HG02798 (cell line): Measurements from ENCODE around the gene CNOT6L.
A peak's percentile ranks its signal among the peaks of the same experiment; 100 is the strongest.

Experiments used
- ATAC-seq: cut with Tn5 transposase; IDR thresholded peaks from one replicate; pipeline ENCODE4 v1.9.1; 2021; ENCODE audit warnings: mild to moderate bottlenecking; ENCODE audit not compliant: unreplicated experiment, poor library complexity

CNOT6L gene

DNA sequence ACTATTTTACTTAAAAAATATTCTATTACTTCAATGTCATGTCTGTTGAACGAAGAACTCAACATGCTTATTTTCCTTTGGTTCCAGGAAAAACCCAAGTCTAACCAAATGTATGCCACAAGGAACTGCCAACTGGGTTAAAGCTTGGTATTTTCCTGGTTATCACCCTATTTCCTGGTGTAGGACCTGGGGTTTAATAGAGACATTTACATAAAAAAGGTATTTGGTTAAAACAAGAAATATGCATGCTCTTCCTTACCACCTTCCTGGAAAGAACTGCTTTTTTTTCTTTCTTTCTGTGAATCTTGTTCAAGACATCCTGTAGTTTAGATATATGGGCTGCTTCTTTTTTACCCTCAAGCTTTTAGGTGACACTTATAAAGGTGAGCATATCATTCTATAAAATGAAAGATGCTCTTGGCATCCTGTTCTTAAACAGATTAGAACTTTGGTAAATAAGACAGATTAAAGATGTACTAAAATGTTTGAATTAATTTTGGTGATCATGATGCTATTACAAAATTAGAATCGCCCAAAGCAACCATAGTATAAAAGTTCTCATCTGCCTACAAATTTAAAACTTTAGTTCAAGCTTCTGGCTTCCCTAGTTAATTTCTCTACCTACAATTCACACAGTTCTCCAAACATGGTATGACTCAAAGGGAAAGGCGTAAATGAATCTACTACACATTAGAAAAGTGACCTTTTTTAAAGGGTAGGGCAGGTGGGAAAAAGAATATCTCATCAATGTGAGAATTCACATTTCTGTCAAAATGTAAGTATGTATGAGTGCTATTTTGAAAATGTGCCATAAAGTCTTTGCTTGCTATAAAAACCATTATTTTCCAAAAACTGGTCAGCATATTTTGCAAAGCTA is 103.5 kb downstream of the CNOT6L start:
- no peak for ATAC-seq

DNA sequence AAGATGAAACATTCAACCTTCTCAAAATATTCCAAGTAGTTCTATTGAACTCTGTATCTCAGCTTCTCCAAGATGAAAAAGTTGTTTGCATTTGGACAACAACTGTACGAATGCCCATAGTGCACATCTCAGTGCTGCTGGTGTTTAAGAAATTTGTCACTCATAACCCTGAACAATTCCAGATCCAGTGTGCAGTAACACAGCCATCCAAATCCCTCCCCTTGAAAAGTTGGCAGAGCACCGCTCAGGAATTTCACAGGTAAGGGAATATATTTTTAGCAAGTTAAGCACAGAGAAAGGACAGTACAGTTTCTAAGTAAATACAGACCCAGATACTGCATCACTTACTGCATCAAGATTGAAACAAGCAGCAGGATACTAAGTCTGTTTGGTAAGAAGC is 104.7 kb downstream of the CNOT6L start:
- ATAC-seq: no peak

DNA sequence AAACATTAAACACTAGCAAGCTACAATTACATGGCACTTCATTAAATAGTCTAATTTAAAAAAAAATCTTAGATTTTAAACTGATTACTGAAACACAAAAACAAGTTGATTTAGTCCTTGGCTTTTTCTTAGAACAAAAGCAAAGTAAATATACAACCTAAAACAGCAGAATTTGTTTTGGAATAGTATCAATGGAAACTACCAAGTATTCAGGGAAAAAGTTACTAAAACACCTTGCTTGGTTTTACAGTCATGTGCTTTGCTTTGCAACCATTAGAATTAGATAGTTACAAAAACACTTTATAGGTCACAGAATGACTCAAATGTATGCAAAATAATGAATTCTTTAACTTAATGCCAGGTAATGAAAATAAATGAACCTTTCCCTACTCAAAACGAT is 105.3 kb downstream of the CNOT6L start:
- ATAC-seq: no peak

DNA sequence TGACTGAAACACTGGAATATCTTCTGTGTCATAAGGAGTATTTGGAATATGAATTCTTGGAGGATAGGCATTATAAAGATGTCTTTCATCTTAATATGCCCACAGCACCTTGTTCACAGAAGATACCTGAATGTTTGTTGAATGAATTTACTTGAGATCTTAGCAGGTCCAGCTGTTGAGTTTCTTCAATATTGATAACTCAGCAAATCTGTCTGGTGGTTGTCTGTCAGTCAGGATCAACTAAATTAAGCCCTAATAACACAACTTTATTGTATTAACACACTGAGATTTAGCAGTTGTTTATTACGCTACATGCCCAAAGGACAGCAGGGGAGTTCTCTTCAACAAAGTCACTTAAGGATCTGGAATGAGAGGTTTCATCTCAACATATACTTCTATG is 106.5 kb downstream of the CNOT6L start:
- no peak for ATAC-seq

DNA sequence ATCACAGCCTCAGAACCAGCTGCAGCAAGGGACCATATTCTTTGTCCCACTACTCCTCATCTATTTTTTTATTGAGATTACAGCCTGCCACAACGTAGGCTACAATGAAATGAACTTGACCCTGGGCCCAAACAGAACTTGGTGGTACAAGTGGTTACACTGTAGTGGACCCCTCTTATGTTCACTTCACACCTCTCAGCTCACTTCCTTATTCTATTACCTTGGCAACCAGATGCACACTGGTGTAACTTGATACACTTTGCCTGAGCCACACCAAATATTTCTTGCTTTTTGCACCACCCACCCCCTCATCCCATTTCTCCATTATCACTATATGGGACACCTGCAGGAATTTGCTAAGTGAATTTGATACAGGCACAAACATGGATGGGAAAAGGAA is 107.7 kb downstream of the CNOT6L start:
- ATAC-seq: peak; percentile 40

DNA sequence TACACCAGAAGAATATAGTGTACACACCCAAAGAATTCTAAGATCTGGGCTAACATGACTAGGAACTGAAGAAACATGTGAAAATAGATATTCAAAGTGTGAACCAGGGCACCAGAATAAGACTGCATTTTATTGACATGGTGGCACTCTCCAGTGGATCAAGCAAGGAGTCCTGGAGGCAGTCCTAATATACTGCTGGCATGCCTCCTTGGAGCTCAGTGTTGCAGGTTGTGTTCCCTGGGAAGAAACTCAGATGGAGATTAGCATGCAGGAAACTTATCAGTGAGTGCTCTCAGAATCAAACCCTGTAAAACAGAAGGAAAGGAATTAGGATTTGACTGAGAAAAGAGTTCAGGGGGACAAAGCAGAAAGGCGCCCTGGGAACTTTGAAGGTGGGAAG is 108.5 kb downstream of the CNOT6L start:
- ATAC-seq: no peak

DNA sequence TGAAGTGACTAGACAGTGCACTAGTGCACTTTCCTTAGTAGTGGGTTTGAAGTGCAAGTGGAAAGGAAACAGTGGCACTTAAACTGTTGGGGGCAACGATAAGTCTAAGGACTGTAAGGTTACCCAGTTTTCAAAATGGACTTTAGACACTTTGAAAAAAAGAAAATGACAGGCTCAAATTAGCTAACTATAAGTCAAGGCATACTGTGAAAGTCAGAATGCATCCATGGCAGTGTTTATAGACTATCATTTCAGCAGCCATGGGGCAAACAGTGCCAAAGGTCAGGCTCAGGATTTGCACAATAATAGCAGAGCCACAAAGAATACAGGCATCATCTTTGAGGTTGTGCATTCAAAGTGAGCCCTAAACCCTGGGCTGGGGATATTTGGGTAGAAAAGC is 109.1 kb downstream of the CNOT6L start:
- ATAC-seq: no peak

DNA sequence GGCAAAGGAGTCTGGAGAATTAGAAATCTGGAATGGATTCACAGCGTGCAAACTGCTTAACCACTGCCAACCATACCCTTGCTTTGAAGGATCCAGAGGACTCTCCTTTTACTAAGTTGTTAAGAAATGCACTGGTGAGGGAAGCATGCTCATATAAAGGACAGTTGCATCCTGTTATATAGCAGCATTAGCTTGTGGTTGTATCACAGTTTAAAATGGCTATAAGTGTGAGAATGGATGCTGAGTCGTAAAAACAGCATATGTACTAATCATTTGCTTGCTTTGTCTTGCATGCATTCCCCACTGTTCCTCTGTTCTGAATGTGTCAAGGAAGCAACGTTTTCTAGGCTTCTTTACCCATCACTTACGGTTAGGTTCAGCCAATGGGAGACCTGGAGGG is 112.5 kb downstream of the CNOT6L start:
- no peak for ATAC-seq

DNA sequence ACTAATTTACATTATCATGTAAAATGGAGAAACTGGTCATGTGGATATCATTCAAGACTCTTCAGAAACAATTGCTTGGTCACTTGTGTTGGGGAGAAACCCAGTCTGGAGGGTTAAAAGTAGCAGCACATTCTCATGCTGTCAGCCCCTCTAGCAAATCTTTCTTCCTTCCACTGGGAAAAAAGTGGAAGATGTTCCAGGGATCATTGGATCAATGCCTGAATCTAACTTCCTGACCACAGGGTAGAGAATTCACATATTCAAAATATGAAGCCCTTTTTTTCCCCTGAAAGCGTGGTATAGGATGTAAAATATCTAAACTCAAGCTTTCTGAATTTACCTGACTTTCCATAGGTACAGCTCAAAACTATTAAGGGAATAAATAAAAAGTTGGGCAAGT is 115.5 kb downstream of the CNOT6L start:
- no peak for ATAC-seq

DNA sequence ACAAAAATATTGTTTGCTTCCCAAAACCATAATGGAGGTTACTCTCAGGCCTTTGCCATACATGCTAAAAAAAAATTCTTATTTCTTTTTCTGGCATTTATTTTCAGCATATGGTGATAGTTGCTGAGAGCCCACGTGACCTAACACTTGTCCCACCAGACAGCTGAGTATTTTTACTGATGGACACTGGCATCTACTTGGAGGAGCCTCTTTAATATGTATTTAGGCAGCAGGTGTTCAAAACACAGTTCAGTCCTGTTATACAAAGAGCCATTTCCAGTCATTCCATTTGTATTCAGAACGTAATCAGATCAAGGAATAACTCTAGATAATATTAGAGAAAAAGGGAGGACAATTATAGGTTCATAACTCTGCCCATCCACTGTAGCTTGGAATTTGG is 118.0 kb downstream of the CNOT6L start:
- no peak for ATAC-seq

DNA sequence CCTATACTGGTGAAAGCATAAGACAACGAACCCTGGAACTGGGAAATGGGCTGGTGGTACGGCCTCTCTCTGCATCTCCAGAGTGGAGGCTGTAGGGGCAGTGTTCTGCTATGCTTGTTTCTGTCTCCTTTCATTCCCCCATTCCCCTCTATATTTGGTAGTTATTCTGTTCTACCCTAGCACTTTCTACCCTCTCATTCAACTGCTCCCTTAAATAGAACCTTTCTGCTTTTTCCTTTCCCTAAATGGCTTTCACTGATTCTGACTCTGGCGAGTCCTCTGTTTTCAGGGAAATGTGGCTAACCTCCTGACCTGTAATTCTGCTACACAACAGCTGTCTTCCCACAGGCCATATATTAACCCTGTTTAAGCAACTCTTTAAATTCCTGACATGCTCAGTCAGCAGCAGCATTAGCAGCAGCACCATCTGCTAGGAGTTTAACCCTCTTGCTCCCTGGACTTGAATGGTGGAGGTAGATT is 119.4 kb downstream of the CNOT6L start:
- no peak for ATAC-seq

DNA sequence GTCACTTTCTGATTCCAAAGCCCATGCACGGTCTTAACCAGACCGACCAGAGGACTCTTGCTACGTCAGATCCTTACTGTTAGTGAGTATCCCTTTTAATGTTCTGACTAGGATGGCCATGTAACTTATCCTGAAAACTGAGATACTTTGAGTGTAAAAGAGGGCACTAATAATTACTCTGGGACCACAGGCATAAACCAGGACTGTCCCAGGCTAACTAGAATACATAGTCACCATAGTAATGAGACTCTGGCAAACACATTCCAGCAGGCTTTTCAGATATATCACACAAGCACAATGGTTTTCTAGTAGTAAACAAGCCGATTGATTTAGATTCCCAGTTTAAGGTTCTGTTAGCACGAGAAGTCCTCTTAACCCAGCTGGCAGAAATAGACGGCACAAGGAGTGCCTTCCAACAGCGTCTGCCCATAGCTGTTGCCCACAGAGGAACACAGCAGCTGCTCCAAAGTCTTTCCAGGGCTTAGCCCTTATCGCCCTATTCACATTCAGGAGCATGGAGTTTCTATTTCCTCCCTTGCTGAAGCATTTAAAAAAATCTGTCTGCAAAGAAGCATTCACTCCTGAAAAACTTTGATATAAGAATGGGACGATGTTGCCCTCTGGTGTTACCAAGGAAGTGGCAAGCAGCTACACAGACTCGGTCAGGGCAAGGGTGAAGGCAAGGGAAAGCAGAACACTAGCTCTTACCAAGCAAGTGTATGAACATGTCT is 121.1 kb downstream of the CNOT6L start:
- no peak for ATAC-seq

DNA sequence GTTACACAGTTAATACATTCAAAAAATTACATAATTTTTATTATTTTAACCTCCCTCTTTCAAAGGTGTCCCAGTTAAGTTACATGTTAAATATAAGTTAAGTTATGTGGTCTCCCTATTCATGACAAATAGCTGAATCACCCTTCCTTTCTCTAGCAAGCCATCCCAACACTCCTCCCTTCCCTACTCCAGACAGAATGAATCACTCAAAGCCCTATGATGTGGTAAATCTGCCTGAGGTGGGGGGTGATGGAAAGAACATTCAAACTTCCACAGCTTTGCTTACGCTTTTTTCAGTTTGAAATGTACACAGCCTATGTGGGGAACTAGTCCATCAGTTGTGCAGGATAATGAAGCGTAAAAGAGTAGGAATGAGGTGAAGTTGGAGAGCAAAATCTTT is 123.4 kb downstream of the CNOT6L start:
- no peak for ATAC-seq

DNA sequence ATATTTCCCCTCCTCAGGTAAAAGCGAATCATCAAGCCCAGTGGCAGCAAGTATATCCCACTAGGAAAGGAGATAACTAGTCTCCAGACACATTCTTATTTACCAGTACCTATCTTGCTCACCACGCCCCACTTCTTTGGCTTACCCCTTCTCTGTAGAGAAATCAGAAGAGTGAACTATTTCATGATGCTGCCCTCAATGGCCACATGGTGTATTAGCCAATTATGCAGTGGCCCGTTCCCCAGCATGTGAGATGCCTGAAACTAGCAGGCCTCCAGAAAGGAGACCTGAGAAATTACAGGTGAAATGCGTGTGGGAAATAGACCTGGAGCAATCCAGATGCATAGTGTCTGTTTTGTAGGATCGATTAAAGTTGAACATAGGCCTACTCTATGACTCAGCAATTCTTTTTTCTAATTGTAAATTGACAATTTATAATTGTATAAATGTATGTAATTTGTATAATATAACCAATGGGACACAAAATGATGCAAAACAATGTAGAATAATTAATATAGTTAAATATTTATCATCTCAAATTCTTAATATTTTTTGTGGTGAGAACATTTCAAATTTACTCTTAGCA is 126.2 kb downstream of the CNOT6L start:
- no peak for ATAC-seq

DNA sequence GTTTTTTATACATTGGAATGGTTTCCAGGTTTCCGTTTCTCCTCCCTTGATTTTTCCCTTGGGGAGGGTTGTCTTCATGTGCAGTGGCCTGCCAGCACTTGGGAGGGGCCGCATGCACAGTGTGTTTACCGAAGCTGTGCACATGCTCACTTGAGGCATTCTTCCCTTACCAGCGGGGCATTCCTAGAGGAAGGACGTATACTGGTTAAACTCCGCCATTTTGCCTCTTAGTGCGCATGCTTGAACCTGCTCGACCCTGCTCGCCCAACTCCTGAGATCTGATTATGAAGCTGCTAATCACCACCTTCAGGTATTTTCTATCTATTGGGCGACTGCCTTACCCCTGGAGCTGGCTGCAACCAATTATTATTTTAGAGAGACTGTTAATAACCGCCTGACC is 137.4 kb downstream of the CNOT6L start:
- no peak for ATAC-seq

DNA sequence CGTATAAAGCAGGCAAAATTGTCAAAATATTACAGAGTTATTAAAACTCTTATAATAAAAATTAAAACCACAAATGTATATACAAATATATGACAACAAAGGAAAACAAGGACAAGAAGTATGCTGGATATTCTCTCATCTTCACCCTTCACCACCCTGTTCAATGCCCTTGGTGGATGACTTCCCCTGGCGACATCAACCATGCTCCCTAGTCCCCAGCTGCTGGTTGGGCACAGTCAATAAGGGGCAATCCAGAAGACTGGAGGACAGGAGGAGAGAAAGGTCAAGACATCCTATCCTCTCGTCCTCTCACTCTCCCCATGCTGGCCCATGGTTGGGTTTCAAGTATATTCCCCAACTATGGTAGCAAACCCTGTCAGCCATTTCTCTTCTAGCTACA is 142.3 kb downstream of the CNOT6L start:
- no peak for ATAC-seq

DNA sequence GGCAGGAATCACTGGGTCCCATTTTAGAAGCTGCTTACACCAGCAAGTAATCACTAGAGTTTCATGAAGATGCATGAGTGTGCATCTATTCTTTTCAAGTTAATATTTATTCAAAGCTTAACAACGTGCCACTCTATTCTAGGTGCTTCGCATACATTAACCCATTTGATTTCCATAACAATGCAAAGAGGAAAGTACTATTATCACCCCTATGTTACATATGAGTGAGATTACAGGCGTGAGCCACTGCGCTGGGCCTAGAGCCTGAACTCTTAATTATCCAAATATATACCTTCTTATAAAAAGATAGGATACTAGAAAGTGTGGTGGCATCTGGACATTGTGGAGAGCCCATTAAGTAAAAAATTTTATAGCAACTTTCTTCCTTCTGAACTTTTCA is 148.1 kb downstream of the CNOT6L start:
- no peak for ATAC-seq

DNA sequence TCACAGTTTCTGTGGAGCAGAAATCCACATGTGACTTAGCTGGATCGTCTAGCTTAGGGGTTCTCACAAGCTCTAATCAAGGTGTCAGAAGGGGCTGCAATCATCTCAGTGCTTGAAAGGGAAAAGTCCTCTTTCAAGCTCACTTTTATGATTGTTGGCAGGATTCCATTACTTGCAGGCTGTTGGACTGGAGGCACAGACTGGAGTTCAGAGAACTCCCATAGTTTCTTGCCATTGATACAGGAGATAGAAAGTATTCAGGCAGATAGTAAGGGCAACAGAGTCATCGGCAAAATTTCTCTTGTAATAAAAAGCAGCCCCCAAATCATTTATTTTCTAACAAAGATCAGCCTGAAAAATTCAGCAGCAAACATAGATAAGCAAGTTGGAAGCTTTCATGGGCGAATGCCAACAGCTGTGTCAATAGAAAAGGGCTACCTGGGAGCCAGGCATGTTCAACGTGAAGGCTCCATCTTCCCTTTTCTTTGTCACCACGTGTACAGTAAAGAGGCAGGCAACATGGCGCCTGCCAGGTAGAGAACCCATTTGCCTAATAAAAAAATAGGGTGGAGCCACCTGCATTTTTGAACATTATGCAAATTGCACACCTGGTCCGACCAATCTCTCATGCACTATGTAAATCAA is 149.1 kb downstream of the CNOT6L start:
- no peak for ATAC-seq

DNA sequence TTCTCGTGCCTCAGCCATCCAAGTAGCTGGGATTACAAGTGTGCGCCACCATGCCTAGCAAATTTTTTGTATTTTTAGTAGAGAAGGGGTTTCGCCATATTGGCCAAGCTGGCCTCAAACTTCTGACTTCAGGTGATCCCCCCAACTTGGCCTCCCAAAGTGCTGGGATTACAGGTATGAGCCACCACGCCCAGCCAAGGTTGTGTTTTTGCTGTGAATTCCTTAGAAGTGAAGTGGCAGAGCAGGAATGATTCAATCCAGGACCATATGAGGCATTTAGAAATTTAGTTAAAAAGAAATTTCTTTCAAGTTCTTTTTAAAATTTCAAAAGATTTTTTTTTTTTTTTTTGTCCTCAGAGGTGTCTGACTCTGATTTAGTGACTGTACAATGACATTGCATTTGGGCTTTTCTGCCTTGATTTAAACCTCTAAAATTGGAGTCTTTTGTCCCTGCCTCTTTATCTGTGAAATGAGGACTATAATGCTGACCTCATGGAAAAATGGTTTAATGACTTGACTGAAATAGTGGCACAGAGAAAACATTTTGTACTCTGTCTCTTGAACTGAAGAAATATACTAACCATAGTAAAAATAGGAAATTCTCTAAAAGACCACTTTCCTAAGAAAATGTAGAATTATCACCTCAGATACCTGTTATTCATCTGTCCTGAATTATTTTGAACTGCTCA is 153.6 kb downstream of the CNOT6L start:
- no peak for ATAC-seq
